Activated CD4-positive, CD25-positive, alpha-beta regulatory T cell treated with anti-CD3 and anti-CD28 coated beads, Interleukin-2, amount 50 U/mL, for 24 hours (primary cell): ENCODE measurements around the gene RAB28.

Experiments
- ATAC-seq, 2 donors: fragments of 150-1000 bp; cut with Tn5 transposase; one replicate each; pipeline ENCODE4 v1.10.0; 2021; ENCODE audit warnings: mild to moderate bottlenecking in 1 of 2, moderate library complexity in 1 of 2

The RAB28 gene

GRCh38 chr4:13484122-13484748 lies at the start of gene RAB28:
RAB28 (minus strand) TSS chr4:13484340.
- peak; percentile 96 to 97 for ATAC-seq

GRCh38 chr4:13531625-13531998 lies 47.5 kb upstream of the RAB28 start:
- no peak for ATAC-seq

- ATAC-seq: no peak
Observed at GRCh38 chr4:13530823-13531624, 46.9 kb upstream of the RAB28 start.

- ATAC-seq: no peak
Observed at GRCh38 chr4:13529128-13529919, 45.2 kb upstream of the RAB28 start.

- ATAC-seq: no peak
Observed at GRCh38 chr4:13528821-13529127, 44.6 kb upstream of the RAB28 start.

- peak; percentile 71 to 80 for ATAC-seq
Observed at GRCh38 chr4:13527981-13528820, 44.1 kb upstream of the RAB28 start.

- no peak for ATAC-seq
Observed at GRCh38 chr4:13527192-13527980, 43.2 kb upstream of the RAB28 start.

- ATAC-seq: no peak
Observed at GRCh38 chr4:13526658-13527057, 42.5 kb upstream of the RAB28 start.

- ATAC-seq: no peak
Observed at GRCh38 chr4:13525606-13526281, 41.6 kb upstream of the RAB28 start.

GRCh38 chr4:13524504-13525243 lies 40.5 kb upstream of the RAB28 start:
- ATAC-seq: no peak

GRCh38 chr4:13523591-13524503 lies 39.7 kb upstream of the RAB28 start:
- no peak for ATAC-seq

GRCh38 chr4:13523105-13523477 lies 39.0 kb upstream of the RAB28 start:
- ATAC-seq: no peak

- no peak for ATAC-seq
Observed at GRCh38 chr4:13522282-13523104, 38.4 kb upstream of the RAB28 start.

GRCh38 chr4:13521047-13521446 lies 36.9 kb upstream of the RAB28 start:
- no peak for ATAC-seq

GRCh38 chr4:13516315-13516860 lies 32.2 kb upstream of the RAB28 start:
- ATAC-seq: no peak

- ATAC-seq: no peak
Observed at GRCh38 chr4:13515268-13515667, 31.1 kb upstream of the RAB28 start.

GRCh38 chr4:13514722-13515121 lies 30.6 kb upstream of the RAB28 start:
- ATAC-seq: no peak

- ATAC-seq: no peak
Observed at GRCh38 chr4:13511101-13511500, 27.0 kb upstream of the RAB28 start.
